NCI-H226 (cell line): ENCODE results near the gene SYT12.
A peak's percentile ranks its signal among the peaks of the same experiment; 100 is the strongest.
"Not testable (repeated sequence)": the region's sequence is repeated elsewhere in the genome, so short reads cannot be mapped to it uniquely, and the experiment has no call there.

Source experiments
- DNase-seq: peaks from one replicate; pipeline ENCODE4 v3.0.0-alpha.2; 2015

SYT12 gene

DNA sequence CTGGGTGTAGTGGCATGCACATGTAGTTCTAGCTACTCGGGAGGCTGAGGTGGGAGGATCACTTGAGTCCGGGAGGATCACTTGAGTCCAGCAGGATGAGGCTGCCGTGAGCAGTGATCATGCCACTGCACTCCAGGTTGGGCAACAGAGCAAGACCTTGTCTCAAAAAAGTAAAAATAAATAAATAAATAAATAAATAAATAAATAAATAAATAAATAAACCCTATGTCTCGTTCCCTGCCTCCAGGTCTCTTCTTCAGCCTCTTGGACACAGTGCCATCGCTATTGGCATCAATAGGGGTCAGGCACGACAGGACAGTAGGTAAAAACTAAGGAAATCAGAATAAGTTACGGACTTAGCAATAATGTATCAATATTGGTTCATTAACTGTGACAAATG, 23.4 kb upstream of the SYT12 start:
- no peak for DNase-seq

DNA sequence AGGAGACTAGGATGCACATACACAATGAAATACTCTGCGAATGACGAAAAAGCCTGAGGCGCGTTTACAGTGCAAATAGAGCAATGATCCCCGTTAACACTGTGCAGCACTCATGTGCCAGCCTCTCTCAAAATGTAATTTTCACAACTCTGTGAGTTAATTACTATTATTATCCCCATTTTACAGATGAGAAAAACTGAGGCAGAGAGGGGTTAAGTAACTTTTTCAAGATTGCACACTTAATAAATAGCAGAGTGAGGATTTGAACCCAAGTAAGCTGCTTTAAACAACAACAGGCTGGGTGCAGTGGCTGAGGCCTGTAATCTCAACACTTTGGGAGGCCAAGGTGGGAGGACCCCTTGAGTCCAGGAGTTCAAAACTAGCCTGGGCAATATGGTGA, 21.6 kb upstream of the SYT12 start:
- DNase-seq = no peak

DNA sequence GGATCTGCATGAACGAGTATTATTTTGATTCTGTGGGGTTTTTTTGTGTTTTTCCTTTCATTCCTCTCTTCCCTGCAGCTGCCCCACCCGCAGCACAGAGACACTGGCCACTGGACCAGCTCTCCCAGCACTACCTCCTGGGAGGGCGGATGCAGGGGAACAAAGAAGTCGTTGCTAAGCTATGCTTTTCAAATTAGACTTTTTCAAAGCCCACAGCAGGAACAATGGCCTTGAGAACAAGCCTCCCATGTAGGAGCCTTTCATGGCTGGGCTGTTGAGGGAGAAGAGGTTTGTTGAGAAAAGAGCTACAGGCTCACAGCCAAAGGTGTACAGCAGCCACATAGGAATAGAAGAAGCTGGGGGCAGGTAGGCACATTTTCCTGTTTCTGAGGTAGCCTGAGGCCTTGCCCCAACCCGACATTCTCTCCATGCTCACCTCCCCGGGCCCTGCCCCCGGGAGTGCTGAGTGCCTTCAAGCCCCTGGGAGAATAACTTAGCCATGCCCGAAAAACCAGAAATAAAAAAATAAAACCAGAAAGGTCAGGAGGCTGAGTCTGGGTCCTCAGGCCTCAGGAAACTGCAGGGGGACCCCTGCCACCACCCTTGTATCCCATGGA, 20.5 kb upstream of the SYT12 start:
- DNase-seq = no peak

DNA sequence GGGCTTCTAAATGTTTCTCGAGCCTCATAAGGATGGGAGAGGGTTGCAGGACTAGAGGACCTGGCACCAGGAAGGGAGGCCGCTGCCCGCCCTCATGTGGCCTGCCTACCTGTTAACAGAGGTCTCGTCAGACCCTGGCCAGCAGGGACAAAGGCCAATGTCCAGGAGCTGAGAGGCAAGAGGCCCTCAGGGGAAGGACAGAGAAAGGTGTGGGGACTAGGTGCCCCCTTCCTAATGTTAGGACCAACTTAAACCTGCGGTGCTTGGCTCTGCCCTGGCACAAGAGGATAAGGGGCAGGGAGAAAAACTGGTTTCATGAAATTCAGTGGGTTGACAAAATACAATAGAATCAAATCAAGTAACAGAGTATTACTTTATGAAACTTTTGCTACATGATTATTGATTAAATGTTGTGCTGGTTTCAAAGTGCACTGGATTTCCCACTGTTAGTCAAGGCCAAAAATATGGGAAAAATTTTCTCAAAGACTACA, 20.0 kb upstream of the SYT12 start:
- no peak for DNase-seq

DNA sequence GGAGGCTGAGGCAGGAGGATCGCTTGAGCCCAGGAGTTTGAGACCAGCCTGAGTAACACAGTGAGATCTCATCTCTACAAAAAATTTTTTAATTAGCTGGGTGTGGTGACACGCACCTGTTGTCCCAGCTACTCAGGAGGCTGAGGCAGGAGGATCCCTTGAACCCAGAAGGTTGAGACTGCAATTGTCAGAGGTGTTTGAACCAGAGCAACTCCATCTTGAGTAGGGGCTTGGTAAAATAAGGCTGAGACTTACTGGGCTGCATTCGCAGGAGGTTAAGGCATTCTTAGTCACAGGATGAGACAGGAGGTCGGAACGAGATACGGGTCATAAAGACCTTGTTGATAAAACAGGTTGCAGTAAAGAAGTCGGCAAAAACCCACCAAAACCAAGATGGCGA, 17.7 kb upstream of the SYT12 start:
- not testable (repeated sequence) for DNase-seq

DNA sequence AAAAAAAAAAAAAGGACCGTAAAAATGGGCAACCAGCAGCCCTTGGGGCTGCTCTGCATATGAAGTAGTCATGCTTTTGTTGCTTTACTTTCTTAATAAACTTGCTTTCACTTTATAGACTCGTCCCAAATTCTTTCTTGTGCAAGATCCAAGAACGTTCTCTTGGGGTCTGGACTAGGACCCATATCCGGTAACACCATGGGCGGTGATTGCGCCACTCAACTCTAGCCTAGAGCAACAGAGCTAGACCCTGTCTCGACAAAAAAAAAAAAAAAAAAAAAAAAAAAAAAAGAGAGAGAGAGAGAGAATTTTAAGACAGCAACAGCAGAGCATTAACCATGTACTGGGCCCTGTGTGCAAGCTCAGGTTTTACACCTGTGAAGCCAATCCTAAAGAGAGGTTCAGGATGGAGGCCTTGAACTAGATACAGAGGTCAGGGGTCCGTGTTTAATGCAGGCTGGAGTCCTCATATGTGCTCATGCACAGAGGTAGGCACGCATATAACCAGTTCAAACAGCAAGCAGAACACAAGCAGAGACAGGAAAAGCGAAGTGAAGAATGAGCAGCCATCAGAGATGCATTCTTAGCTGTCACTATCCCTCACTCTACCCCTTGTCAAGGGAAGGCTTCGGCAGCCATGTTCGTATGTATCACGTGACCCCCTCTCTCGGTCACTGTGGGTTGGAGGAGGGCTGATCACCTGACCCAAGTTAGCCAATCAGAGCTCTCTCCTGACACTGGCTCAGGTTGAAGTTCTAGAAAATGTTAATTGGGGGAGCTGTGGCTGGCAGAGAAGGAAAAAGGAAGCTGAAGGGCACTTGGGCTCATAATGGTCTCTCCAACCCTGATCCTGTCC, 16.7 kb upstream of the SYT12 start:
- DNase-seq = no peak

DNA sequence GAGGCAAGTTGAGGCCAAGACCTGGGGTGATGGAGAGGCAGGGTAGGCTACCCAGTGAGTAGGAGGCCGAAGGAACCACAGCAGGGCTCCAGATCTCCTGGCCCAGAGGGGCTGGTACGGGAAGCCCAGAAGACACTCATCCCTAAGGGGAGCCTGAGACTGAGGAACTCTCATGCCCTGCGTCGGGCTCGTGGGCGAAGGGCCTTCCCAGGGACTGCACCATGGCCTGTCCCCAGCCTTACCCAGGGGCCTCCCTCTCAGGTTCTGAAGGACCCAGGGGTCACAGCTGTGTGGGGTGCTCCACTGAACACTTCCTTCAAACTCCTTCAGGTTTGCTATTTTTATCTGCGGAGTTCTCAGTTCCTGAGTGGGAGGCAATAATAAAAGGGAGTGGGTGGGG, 15.8 kb upstream of the SYT12 start:
- no peak for DNase-seq

DNA sequence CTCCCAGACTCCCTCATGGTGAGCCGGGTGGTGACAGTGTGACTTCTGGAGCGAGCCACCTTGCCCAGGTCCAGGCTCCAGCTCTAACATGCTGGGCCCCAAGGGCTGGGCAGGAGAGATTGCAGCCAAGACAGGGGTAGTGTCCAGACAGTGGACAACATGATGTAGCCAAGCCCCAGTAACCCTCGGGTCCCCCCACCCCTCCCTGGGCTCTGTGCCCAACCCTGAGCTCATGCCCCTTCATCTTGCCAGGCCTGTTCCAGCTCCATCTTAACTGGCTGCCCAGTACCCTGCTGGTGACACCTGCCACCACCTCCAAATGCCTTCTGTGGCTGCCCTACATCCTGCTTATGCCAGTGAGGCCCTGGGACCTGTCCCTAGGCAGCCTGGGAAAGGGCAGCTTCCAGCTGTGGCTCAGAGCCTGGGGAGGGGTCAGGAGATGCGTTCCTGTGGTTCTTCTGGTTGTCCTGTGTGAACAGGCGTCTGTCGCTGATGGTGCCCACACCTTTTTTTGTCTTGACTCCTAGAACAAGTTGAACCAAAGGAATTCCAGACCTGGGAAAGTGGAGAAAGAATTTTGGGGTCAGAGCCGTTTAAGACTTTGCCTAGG, 12.5 kb upstream of the SYT12 start:
- DNase-seq = no peak

DNA sequence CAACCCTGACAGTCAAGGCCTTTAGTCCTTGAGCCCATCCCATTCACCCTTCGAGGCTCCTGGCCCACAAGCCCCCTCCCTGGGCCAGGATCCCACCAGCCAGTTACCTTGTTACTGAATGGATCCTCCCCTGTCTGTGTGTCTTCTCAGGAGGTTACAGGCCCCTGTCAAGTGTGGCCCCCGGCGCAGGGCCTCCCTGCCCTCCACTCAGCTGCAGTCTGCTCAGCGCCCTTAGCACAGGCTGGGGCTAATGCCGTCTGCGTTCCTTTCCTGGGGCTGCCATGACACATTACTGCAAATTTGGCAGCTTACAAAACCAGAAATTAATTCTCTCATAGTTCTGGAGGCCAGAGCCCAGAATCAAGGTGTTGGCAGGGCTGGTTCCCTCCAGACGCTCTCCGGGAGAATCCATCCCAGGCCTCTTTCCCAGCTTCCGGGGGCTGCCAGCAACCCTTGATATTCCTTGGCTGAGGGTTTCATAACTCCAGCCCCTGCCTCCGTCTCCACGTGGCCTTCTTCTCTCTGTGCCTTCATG, 9.4 kb upstream of the SYT12 start:
- no peak for DNase-seq

DNA sequence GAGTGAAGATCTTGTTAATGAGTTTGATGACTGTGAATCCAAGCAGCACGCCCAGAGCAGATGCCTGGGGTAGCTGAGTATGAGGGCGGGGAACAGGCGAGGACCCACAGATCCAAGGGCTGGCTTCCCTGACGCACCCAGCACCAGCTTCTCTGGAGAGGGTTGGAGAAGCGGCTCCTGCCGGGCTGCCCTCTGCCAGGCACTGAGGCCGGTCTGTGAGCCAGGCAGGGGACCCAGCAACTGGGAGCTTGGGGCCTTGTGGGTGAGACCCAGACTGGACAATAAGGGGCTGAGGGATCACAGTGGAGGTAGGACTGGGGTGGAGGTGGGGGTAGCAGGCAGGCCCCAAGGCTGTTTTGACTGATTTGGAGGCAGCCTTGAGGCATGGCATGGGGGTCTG, 8.6 kb upstream of the SYT12 start:
- DNase-seq = no peak

DNA sequence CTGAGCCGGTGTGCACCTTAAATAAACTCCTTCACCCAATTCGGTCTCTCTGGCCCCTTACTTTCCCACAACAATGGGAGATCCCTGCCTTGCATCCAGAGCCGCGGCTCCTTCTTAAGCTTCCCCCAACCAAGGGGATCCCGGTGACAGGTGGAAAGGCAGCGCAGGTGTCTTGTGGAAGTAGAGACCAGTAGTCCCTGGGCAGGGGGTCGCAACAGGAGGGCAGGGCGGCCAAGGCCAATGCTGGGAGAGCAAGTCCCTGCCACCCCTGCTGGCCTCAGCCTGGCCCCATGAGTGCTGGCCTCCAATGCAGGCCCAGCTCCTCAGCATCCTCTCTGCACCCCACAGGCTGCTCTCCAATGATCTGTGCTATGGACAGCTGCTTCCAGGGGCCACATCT, 7.9 kb upstream of the SYT12 start:
- DNase-seq = no peak

DNA sequence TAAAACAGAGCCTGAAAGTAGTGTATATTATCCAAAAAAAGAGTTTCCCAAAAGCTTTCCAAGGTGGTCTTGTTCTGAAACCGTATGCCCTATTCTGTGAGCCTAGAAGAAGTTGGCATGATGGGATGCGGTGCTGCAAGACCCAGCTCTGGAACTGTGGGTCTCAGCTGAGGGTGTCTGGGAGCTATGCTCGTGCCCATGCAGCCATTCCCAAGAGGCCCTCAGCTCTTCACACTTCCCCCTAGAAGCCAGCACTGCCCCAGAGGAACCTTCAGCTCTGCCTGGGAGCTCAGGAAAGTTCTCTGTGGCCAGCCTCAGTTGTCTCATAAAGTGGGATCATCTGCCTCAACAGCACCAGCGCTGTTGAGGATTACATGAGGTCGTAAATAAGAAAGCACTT, 6.4 kb upstream of the SYT12 start:
- DNase-seq = no peak

DNA sequence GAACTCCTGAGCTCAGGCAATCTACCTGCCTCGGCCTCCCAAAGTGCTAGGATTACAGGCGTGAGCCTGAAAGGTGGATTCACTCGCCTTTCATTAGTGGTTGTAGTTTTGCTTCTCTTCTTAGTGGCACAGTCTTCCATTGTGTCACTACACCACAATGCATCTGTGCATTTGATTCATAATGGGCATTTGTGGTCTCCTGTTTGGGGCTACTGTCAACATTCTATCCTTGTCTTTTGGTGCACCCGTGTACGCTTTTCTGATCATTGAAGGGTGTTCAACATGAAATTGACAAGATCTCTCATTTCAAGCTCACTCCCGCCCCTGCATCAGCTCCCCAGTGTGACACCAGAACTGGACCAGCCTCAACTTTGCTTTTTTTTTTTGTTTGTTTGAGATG, 2.0 kb upstream of the SYT12 start:
- DNase-seq = no peak

DNA sequence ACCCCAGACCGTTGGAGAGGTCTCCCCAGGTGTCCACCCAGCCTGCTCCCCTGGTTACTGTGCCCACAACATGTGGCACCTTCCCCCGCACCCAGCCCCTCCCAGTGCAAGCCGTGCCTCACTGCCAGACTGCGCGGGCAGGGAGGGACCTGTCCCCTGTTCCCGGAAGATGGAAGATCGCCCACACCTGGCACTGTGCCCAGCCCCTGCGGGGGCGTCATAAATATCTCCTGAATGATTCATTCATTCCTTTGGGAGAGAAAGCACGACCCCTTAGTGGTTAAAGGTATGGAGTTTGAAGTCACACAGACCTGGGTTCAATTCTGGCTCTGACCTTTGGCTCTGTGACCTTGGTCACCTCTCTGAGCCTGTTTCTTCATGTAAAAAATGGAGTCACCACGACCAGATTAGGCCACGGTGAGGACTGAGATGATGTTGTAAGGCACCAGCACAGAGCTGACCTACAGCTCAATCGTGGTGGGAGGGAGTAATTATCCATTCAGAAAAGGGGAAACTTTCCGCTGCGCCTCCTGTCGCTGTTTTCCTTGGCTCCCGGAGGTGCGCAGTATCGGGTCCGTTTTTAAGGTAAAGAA, 497 bp upstream of the SYT12 start:
- peak; percentile 45 for DNase-seq

DNA sequence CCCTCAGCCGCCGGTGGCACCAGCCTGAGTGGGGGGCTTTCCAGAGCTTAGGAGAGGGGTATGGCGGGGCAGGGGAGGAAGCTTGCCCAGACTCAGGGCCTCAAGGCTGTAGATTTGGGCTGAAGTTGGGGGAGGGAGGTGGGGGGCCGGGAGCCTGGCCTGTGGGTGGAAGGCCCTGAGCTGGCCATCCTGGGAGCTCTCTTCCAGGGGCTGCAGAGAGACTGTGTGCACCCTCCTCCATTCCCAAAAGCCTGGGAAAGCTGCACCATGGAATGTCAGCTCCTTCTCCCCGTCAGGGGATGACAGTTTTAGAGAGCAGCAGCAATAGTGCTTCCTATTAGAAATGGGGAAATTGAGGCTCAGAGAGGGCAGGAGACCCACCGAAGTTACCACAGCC, 1.0 kb downstream of the SYT12 start:
- DNase-seq = no peak

DNA sequence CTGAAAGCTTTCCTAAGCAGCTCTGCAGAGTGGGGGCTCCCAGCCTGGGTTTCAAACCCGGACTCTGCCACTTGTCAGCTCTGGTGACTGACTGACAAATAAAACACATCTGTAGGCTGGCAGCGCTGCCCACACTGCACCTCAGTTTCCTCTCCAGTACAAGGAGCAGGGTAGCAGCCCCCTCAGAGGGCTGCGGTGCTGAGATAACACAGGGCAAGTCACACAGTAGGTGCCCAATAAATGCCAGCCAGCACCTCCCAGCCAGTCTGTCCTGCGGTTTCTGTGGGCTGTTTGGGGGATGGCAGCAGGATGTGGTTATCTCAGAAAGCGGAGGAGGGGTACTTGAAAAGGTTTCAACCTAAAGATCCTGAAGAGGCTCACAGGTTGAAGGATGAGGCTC, 1.5 kb downstream of the SYT12 start:
- peak; percentile 46 for DNase-seq

DNA sequence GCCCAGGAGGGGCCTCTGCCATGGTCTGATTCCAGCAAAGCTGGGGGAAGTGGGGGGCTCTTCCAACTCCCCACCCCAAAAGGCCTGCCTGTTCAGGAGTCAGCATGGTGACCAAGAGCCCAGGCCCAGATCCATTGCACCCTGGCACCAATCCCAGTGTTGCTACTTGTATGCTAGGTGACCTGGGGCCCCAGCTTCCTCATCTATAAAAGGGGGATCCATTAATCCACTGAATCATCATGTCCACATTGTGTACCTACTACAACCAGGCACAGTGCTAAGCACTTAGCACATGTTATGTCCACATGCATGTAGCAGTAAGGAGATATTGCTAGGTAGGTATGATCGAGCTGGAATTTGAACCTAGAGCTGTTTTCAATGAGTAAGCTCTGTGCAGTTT, 2.0 kb downstream of the SYT12 start:
- DNase-seq = no peak

DNA sequence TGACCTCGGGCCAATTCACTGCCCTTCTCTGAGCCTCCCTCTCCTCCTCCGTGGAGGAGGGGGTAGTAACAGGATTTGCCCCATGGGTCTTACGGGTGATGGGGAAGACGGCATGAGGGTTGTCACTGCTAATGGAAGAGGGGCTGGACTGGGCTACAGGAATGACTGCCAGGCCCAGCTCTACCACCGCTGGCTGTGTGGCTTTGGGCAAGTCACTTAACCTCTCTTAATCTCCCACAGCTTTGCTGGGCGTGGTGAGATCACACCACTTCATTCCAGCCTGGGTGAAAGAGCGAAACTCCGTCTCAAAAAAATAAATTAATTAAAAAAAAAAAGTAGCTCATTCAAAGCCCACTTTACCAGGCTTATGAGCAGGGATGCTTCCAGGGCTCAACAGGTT, 2.8 kb downstream of the SYT12 start:
- DNase-seq = no peak

DNA sequence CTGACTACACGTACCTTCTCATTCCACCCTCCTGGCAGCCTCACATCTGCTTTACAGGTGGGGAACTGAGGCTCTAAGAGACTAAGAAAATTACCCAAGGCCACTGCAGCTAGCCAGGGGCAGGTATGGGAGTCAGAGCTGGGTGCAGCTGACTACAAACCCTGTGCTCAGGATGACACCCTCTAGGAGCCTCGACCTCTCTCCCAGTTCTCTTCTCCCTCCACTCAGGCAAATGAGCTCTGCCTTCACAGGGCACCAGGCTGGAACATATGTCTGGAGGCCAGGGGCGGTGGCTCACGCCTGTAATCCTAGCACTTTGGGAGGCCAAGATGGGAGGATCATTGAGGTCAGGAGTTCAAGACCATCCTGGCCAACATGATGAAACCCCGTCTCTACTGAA, 4.0 kb downstream of the SYT12 start:
- DNase-seq = no peak

DNA sequence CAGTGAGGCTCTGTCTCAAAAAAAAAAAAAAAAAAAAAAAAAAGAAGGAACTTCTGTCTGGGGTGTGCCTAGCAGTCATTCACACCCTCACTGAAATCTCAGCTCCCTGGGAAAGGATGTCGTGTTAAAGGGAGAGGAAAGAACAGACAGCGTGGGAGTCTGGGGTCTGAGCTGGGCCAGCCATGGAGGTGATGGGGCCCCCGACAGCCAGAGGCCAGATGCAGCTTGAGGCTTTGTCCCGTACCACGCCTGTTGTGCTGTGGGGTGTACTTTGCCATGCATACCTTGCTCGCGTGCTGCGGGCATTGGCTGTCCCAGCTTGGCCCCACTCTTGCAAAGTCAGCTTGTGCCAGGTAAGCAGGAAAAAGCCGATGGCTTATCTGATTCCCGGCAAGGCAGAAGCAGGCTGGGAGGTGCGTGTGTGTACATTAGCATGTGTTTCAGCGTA, 4.6 kb downstream of the SYT12 start:
- DNase-seq = no peak

DNA sequence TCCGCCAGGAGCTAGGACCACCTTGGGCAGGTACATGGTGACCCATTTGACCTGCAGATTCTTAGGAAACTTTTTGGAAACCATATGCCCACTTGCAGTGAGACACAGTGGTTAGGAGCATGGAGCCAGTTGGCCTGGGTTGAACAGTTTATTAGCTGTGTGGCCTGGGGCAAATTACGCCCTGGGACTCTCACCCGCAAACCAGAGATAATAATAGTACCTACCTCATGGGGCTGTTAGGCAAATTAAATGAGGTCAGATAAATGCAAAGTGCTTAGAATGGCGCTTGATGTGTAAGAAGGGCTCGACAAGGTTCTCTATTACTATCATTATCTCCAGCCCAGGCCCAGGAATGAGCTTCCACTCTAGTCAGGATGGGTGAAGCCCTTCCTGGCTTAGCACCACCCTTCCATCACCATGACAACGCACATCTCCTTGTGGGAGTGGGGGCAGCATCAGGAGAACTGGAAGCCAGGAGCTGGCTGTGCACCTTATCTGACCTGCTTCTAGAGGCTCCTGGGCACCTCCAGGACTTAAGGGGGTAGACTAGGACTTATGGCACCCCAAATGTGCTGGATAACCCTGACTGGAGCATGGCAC, 5.1 kb downstream of the SYT12 start:
- no peak for DNase-seq

DNA sequence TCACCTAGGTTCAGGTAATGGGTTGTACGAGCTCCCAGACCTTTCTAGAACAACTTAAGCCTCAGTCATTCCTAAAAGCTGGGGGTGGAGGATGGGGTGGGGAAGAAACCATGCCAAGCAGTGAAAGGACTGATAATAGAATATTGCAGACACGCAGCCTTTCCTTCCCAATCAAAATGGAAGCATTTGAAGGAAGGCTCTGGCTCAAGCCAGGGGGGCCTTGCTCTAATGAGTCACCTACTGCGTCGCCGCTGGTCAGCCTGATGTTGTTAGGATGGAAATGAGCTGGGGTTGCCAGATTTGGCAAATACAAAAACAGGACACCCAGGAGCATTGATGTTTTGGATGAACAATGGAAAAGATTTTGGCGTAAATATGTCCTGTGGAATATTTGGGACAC, 6.2 kb downstream of the SYT12 start:
- no peak for DNase-seq

DNA sequence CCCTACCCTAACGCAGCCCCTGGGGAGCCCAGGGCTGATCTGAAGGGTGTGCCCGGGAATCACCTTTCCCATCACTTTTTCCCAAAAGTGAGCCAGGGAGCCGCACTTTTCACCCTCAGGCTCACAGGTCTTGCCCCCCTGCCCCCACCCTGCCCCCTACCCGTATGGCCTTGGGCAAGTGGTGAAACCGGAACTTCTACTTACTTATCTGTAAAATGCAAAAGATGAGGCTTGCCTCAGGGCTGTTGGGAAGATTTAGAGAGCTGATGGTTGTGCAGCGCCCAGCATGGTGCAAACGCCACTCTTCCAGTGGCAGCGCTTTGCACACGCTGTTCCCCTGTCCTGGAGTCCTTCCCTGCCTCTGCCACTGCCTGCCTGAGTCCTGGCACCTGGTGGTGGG, 8.0 kb downstream of the SYT12 start:
- no peak for DNase-seq
